A549 (cell line): ENCODE measurements around the gene HS3ST1. TPM values are rescaled to one million over a fixed set of nuclear protein-coding genes. Genes with fewer than 3 reads are reported as not detected.

ENCODE experiments used
- ATAC-seq, 2 experiments: fragments of 200-7000 bp in 1 of 2; fragments of >200 bp in 1 of 2; cut with Nextera tagmentation in 1 of 2; cut with Tn5 transposase in 1 of 2; 3 replicates each; pipeline versions ENCODE4 v1.8.0 to v1.9.1; 2018 to 2020; ENCODE audit warnings: mild to moderate bottlenecking in 1 of 2, moderate library complexity in 1 of 2
- CTCF ChIA-PET: fragments of 300-600 bp; sonication (Branson Sonifier 250); formaldehyde crosslinking; extraction: SDS; loops from one replicate; lab custom pipeline; 2021; ENCODE audit warnings: antibody characterized with exemption, inconsistent platforms; lab: Yijun Ruan, JAX
- POLR2A ChIA-PET: fragments of 350-600 bp; formaldehyde crosslinking; extraction: SDS; loops from one replicate; lab custom pipeline; 2021; ENCODE audit warnings: antibody characterized with exemption, inconsistent platforms; lab: Yijun Ruan, JAX
- DNase-seq, 2 experiments: peaks; one replicate each; pipeline versions ENCODE4 v3.0.0 to v3.0.0-alpha.2; 2011 to 2016; ENCODE audit warnings: low read depth in 1 of 2, low spot score in 1 of 2
- FAIRE-seq: peaks from 2 replicates; lab custom pipeline; 2011; peaks lifted over from hg19 to GRCh38; lab: Jason Lieb, UNC
- H3K27ac ChIP-seq, 2 experiments: fragments of >200 bp; sonication (Bioruptor Twin); formaldehyde crosslinking; 3 replicates each; pipeline ENCODE4 v1.5.1; 2016 to 2017
- H3K4me1 ChIP-seq: fragments of >200 bp; sonication (Bioruptor Twin); formaldehyde crosslinking; 3 replicates; pipeline ENCODE4 v1.6.1; 2016
- H3K4me2 ChIP-seq: fragments of >200 bp; sonication (Bioruptor Twin); formaldehyde crosslinking; 3 replicates; pipeline ENCODE4 v1.6.1; 2016
- H3K4me3 ChIP-seq: fragments of >200 bp; sonication (Bioruptor Twin); formaldehyde crosslinking; 3 replicates; pipeline ENCODE4 v1.5.1; 2016
- H3K9me3 ChIP-seq: fragments of >200 bp; sonication (Bioruptor Twin); formaldehyde crosslinking; 3 replicates; pipeline ENCODE4 v1.6.1; 2016
- CBX8 ChIP-seq: fragments of 200-600 bp; sonication (generic); IDR thresholded peaks from 2 replicates; pipeline ENCODE4 v1.6.1; 2016
- EHF ChIP-seq: fragments of 250-450 bp; sonication (Bioruptor Pico); IDR thresholded peaks from 2 replicates; pipeline ENCODE4 v1.5.0; 2020; ENCODE audit warnings: mild to moderate bottlenecking
- EHMT2 ChIP-seq: fragments of 200-600 bp; sonication (generic); IDR thresholded peaks from 2 replicates; pipeline ENCODE4 v1.6.1; 2016; ENCODE audit warnings: antibody characterized with exemption, low read depth, mild to moderate bottlenecking, moderate library complexity
- HEYL ChIP-seq: fragments of 250-450 bp; sonication (Bioruptor Pico); IDR thresholded peaks from 2 replicates; pipeline ENCODE4 v1.8.0; 2021; ENCODE audit warnings: mild to moderate bottlenecking, moderate library complexity
- JUN ChIP-seq, 2 experiments: fragments of >200 bp; sonication (Bioruptor Twin); formaldehyde crosslinking; IDR thresholded peaks; 2 replicates in 1 of 2; 3 replicates in 1 of 2; pipeline ENCODE4 v1.6.1; 2016 to 2017
- KDM1A ChIP-seq: fragments of 200-600 bp; sonication (generic); IDR thresholded peaks from 2 replicates; pipeline ENCODE4 v1.6.1; 2016; ENCODE audit warnings: low read depth, mild to moderate bottlenecking
- MAFK ChIP-seq: fragments of 450-650 bp; IDR thresholded peaks from 2 replicates; pipeline ENCODE4 v1.6.1; 2014; ENCODE audit not compliant: partially characterized antibody
- MAZ ChIP-seq: fragments of 150-350 bp; IDR thresholded peaks from 2 replicates; pipeline ENCODE4 v1.6.1; 2014; ENCODE audit warnings: antibody characterized with exemption, low read depth, low read length, borderline replicate concordance
- MYC ChIP-seq: IDR thresholded peaks from 2 replicates; pipeline ENCODE4 v1.6.1; 2012; ENCODE audit warnings: mild to moderate bottlenecking, inconsistent platforms, low read length, improper control_type of control experiment, borderline replicate concordance
- NPAS2 ChIP-seq: fragments of 250-450 bp; sonication (Bioruptor Pico); IDR thresholded peaks from 2 replicates; pipeline ENCODE4 v1.8.0; 2022; ENCODE audit warnings: mild to moderate bottlenecking, moderate library complexity, borderline replicate concordance
- NR3C1 ChIP-seq: fragments of >200 bp; sonication (Bioruptor Twin); formaldehyde crosslinking; IDR thresholded peaks from 3 replicates; pipeline ENCODE4 v1.6.1; 2017
- RAD21 ChIP-seq, 2 experiments: fragments of >200 bp in 1 of 2; sonication (Bioruptor Twin) in 1 of 2; formaldehyde crosslinking in 1 of 2; IDR thresholded peaks in 1 of 2; conservative IDR thresholded peaks in 1 of 2; 2 replicates in 1 of 2; 3 replicates in 1 of 2; pipeline ENCODE4 v1.6.1; 2012 to 2018; ENCODE audit warnings: inconsistent platforms in 1 of 2
- RARB ChIP-seq: fragments of 250-450 bp; sonication (Bioruptor Pico); IDR thresholded peaks from 2 replicates; pipeline ENCODE4 v1.8.0; 2021; ENCODE audit warnings: mild to moderate bottlenecking, moderate library complexity
- REST ChIP-seq: fragments of 200-600 bp; sonication (generic); IDR thresholded peaks from 2 replicates; pipeline ENCODE4 v1.6.1; 2016; ENCODE audit warnings: antibody characterized with exemption, mild to moderate bottlenecking, moderate library complexity
- RFX5 ChIP-seq: fragments of 450-650 bp; IDR thresholded peaks from 2 replicates; pipeline ENCODE4 v1.7.1; 2014; ENCODE audit warnings: antibody characterized with exemption, mild to moderate bottlenecking, moderate library complexity
- ZFP36 ChIP-seq: fragments of 450-650 bp; IDR thresholded peaks from 2 replicates; pipeline ENCODE4 v1.6.1; 2014; ENCODE audit warnings: borderline replicate concordance; ENCODE audit not compliant: partially characterized antibody
- ZSCAN20 ChIP-seq: fragments of 250-450 bp; sonication (Bioruptor Pico); IDR thresholded peaks from 2 replicates; pipeline ENCODE4 v1.8.0; 2022; ENCODE audit warnings: mild to moderate bottlenecking, moderate library complexity
- WGBS: methylation state at CpG from one replicate; pipeline ENCODE4 v1.1.6; 2017; ENCODE audit errors: missing lambda C conversion rate; 5-methylcytosine and 5-hydroxymethylcytosine counted together
- polyA plus RNA-seq, 4 experiments: library from polyadenylated mRNA; depleted of rRNA in 3 of 4; stranded (reverse); fragments of >200 nt; fragmentation: RNase III in 1 of 4; extraction: RNeasy Plus Mini Kit Qiagen cat#74134 plus additional on column Dnase treatment in 1 of 4; gene quantifications; 2 replicates in 3 of 4; 3 replicates in 1 of 4; pipeline ENCODE4 v1.2.3, GENCODE V29; 2011 to 2017
- TF ChIP-seq, protein P1 (sequence below): fragments of 450-650 bp; IDR thresholded peaks from 2 replicates; pipeline ENCODE4 v1.6.1; 2014; ENCODE audit warnings: antibody characterized with exemption
- TF ChIP-seq, protein P2 (sequence below): IDR thresholded peaks from 2 replicates; pipeline ENCODE4 v1.6.1; 2012

HS3ST1 gene
- polyA plus RNA-seq, 2 of the 4 experiments (the other 2 are of a cell fraction): 0.13 to 0.19 TPM

GRCh38 chr4:11421116-11421515, 7.6 kb downstream of the HS3ST1 start (continued):
- TF ChIP-seq REST (no peak), MAZ (no peak), NPAS2 (CRISPR knock-in tag) (no peak), ZFP36 (no peak), KDM1A (no peak), CBX8 (no peak), JUN (IDR thresholded peaks at IDR 0.05) (no peak), RAD21 (conservative IDR thresholded peaks at IDR 0.05 in 1 of 2, IDR thresholded peaks at IDR 0.05 in 1 of 2) (no peak)

DNA sequence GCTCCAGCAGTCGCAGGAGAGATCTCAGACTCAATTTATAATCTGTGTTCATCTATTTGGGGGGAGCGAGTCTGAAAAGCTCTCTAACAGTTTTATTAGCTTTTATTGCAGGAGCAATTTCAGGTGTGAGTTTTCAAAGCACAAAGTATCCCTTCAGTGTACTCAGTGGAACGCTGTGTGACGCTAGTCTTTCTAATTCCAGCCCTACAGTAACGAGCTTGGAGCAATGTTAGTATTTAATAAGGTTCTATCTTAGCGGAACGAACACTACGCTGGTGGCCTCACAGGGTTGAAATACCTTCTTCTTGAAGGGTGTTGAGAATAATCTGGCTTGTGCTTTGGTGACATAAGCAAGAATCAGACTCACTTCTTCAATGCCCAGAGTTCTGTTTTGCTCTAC, 8.4 kb downstream of the HS3ST1 start:
- H3K4me1 ChIP-seq: no peaks in the 10 kb centered on the region
- ATAC-seq: no peak
- 79% methylated on average over 8 of the region's 8 CpGs for WGBS
- no peaks in the 10 kb centered on the region for H3K9me3 ChIP-seq
- POLR2A ChIA-PET: no interaction called here
- CTCF ChIA-PET: interaction anchor here (1.3 kb wide), 1 partner anchor 15 kb away, joined by 4 read pairs; no protein-coding TSS in a partner anchor
- no peak overlapping the region for H3K27ac ChIP-seq
- TF ChIP-seq RFX5 (no peak), HEYL (CRISPR knock-in tag) (no peak), EHF (CRISPR knock-in tag) (no peak), MAFK (no peak), MYC (no peak), RARB (CRISPR knock-in tag) (no peak)
- TF ChIP-seq, protein P1, sequence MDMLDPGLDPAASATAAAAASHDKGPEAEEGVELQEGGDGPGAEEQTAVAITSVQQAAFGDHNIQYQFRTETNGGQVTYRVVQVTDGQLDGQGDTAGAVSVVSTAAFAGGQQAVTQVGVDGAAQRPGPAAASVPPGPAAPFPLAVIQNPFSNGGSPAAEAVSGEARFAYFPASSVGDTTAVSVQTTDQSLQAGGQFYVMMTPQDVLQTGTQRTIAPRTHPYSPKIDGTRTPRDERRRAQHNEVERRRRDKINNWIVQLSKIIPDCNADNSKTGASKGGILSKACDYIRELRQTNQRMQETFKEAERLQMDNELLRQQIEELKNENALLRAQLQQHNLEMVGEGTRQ: no peak
- TF ChIP-seq, protein P2, sequence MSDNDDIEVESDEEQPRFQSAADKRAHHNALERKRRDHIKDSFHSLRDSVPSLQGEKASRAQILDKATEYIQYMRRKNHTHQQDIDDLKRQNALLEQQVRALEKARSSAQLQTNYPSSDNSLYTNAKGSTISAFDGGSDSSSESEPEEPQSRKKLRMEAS: no peak
- TF ChIP-seq, all 56 proteins: peak for 0
- FAIRE-seq (no peak), DNase-seq (no peak)
- Histone ChIP-seq H3K4me2 (no peak overlapping the region), H3K4me3 (no peak overlapping the region)

- H3K4me1 ChIP-seq: no peaks in the 10 kb centered on the region
Observed at GRCh38 chr4:11418610-11419009, 10.1 kb downstream of the HS3ST1 start.

More at GRCh38 chr4:11418610-11419009, 10.1 kb downstream of the HS3ST1 start:
- Histone ChIP-seq H3K4me2 (no peak overlapping the region), H3K27ac (no peak overlapping the region), H3K9me3 (no peaks in the 10 kb centered on the region), H3K4me3 (no peak overlapping the region)
- CTCF ChIA-PET: no interaction called here
- DNase-seq (peak in 1 of 2 experiments; percentile 1), ATAC-seq (no peak), FAIRE-seq (no peak)
- 0 out of 5 replicates have a peak, but pooled peaks of 1 of the 2 experiments have one; percentile 20 for TF ChIP-seq RAD21 (conservative IDR thresholded peaks at IDR 0.05 in 1 of 2, IDR thresholded peaks at IDR 0.05 in 1 of 2)
- TF ChIP-seq ZSCAN20 (CRISPR knock-in tag): no peak
- TF ChIP-seq JUN (IDR thresholded peaks at IDR 0.05): no peak
- TF ChIP-seq NR3C1: no peak
- TF ChIP-seq EHMT2: no peak
- TF ChIP-seq, protein P2: no peak
- POLR2A ChIA-PET: no interaction called here
